B cell (primary cell): ENCODE data around the gene DNAH3. TPM values are rescaled to one million over a fixed set of nuclear protein-coding genes. Genes with fewer than 3 reads are reported as not detected.

Experiments
- ATAC-seq: fragments of 200-7000 bp; cut with Tn5 transposase; one replicate; pipeline ENCODE4 v1.10.0; 2021; ENCODE audit warnings: low read depth, mild to moderate bottlenecking, moderate number of reproducible peaks, moderate library complexity
- CTCF ChIA-PET: fragments of 350-600 bp; sonication (Branson Sonifier 250); formaldehyde crosslinking; loops from one replicate; lab custom pipeline; 2021; ENCODE audit warnings: antibody characterized with exemption, inconsistent platforms; lab: Charles Lee
- POLR2A ChIA-PET: fragments of 350-600 bp; sonication (Branson Sonifier 250); formaldehyde crosslinking; loops from one replicate; lab custom pipeline; 2021; ENCODE audit warnings: antibody characterized with exemption; lab: Charles Lee
- DNase-seq: peaks from one replicate; pipeline ENCODE4 v3.0.0; 2013
- H2AFZ ChIP-seq: 2 replicates; pipeline ENCODE4 v1.6.1; 2012; ENCODE audit warnings: mild to moderate bottlenecking, low read depth, low read length; ENCODE audit not compliant: insufficient read depth, poor library complexity, severe bottlenecking
- H3K27ac ChIP-seq, 2 donors: 1 replicate in 1 of 2; 2 replicates in 1 of 2; pipeline ENCODE4 v1.5.1; 2012 to 2013; ENCODE audit warnings: low read length in 2 of 2, mild to moderate bottlenecking in 2 of 2, moderate library complexity in 1 of 2
- H3K27me3 ChIP-seq, 4 experiments: fragments of 200-600 bp in 1 of 4; sonication (generic) in 1 of 4; replicated peaks in 1 of 4; 1 replicate in 2 of 4; 2 replicates in 2 of 4; pipeline versions ENCODE4 v1.6.1 to v1.7.0; 2013 to 2016; ENCODE audit warnings: low read length in 3 of 4, mild to moderate bottlenecking in 2 of 4, mixed read lengths in 1 of 4, moderate library complexity in 1 of 4; ENCODE audit not compliant: insufficient read depth in 4 of 4, control insufficient read depth in 3 of 4; ENCODE audit errors: control extremely low read depth in 1 of 4
- H3K36me3 ChIP-seq, 2 experiments: replicated peaks in 1 of 2; 1 replicate in 1 of 2; 2 replicates in 1 of 2; pipeline versions ENCODE4 v1.6.1 to v1.7.1; 2013; ENCODE audit warnings: low read length in 1 of 2; ENCODE audit not compliant: insufficient read depth in 2 of 2, control insufficient read depth in 1 of 2; ENCODE audit errors: control extremely low read depth in 1 of 2, extremely low read depth in 1 of 2
- H3K4me1 ChIP-seq, 2 donors: fragments of 200-600 bp in 1 of 2; sonication (generic) in 1 of 2; 1 replicate in 1 of 2; 2 replicates in 1 of 2; pipeline versions ENCODE4 v1.5.1 to v1.6.1; 2013 to 2017; ENCODE audit warnings: low read length in 2 of 2; ENCODE audit not compliant: control insufficient read depth in 2 of 2, insufficient read depth in 2 of 2
- H3K4me2 ChIP-seq: replicated peaks from 2 replicates; pipeline ENCODE3; 2012; ENCODE audit warnings: mild to moderate bottlenecking, low read depth, low read length; ENCODE audit not compliant: poor library complexity, severe bottlenecking
- H3K4me3 ChIP-seq, 5 experiments: fragments of 200-600 bp in 1 of 5; sonication (generic) in 1 of 5; 1 replicate in 3 of 5; 2 replicates in 2 of 5; pipeline versions ENCODE4 v1.5.1 to v1.7.0; 2011 to 2016; ENCODE audit warnings: low read length in 4 of 5, mild to moderate bottlenecking in 4 of 5, low read depth in 2 of 5, control low read depth in 1 of 5, moderate library complexity in 1 of 5; ENCODE audit not compliant: insufficient read depth in 1 of 5; ENCODE audit errors: control extremely low read depth in 1 of 5, extremely low read depth in 1 of 5
- H3K79me2 ChIP-seq: fragments of 200-600 bp; sonication (generic); one replicate; pipeline ENCODE4 v1.6.0; 2016; ENCODE audit warnings: low read length; ENCODE audit not compliant: control insufficient read depth, insufficient read depth
- H3K9ac ChIP-seq: fragments of 200-600 bp; sonication (generic); 2 replicates; pipeline ENCODE4 v1.6.1; 2017; ENCODE audit warnings: mild to moderate bottlenecking, low read length, moderate library complexity
- H3K9me3 ChIP-seq, 3 donors: one replicate each; pipeline versions ENCODE4 v1.6.1 to v1.7.1; 2013; ENCODE audit warnings: low read length in 2 of 3; ENCODE audit not compliant: control insufficient read depth in 2 of 3, insufficient read depth in 1 of 3; ENCODE audit errors: control extremely low read depth in 1 of 3
- H4K20me1 ChIP-seq: 2 replicates; pipeline ENCODE4 v1.6.0; 2012; ENCODE audit warnings: mild to moderate bottlenecking, low read length; ENCODE audit not compliant: insufficient read depth, control insufficient read depth, poor library complexity, severe bottlenecking
- H3K27ac Mint-ChIP-seq: one replicate; pipeline ENCODE4 v1.8.0; 2021; ENCODE audit warnings: mixed read lengths
- H3K27me3 Mint-ChIP-seq: one replicate; pipeline ENCODE4 v1.8.0; 2021; ENCODE audit warnings: mixed read lengths
- H3K4me1 Mint-ChIP-seq: one replicate; pipeline ENCODE4 v1.8.0; 2021; ENCODE audit warnings: mixed read lengths
- H3K4me3 Mint-ChIP-seq: one replicate; pipeline ENCODE4 v1.8.0; 2021; ENCODE audit warnings: mixed read lengths
- H3K9me3 Mint-ChIP-seq: one replicate; pipeline ENCODE4 v1.8.0; 2022; ENCODE audit warnings: mixed read lengths; ENCODE audit not compliant: insufficient read depth
- EZH2 ChIP-seq: IDR thresholded peaks from 2 replicates; pipeline ENCODE4 v1.6.1; 2012; ENCODE audit warnings: borderline replicate concordance, low read depth, mild to moderate bottlenecking, moderate library complexity, low read length; ENCODE audit not compliant: insufficient read depth, poor library complexity, severe bottlenecking
- WGBS: methylation state at CpG from one replicate; pipeline ENCODE4 v1.1.5; 2013; ENCODE audit warnings: missing lambda C conversion rate; ENCODE audit not compliant: insufficient coverage; 5-methylcytosine and 5-hydroxymethylcytosine counted together
- intact Hi-C: fragments of 100-400 bp; cut with micrococcal nuclease; formaldehyde crosslinking; loops from one replicate; pipeline ENCODE4 v1.10.0; 2022
- polyA plus RNA-seq: library from polyadenylated mRNA; depleted of rRNA; stranded (reverse); fragments of >200 nt; gene quantifications from 2 replicates; pipeline ENCODE4 v1.2.3, GENCODE V29; 2012
- total RNA-seq, 2 donors: library from RNA; stranded (reverse); fragments of 120-200 nt in 1 of 2; gene quantifications; 1 replicate in 1 of 2; 2 replicates in 1 of 2; pipeline versions ENCODE4 v1.2.3 to v1.2.4, GENCODE V29; 2013 to 2022
- TF ChIP-seq, protein P1 (sequence below): fragments of 200-600 bp; IDR thresholded peaks from one replicate; pipeline ENCODE4 v1.8.0; 2022; ENCODE audit warnings: antibody characterized with exemption, mild to moderate bottlenecking

DNAH3 gene
- total and polyA plus RNA-seq, 2 donors (not counting 1 experiment from before 2014, with no cell fraction given): not detected

DNA sequence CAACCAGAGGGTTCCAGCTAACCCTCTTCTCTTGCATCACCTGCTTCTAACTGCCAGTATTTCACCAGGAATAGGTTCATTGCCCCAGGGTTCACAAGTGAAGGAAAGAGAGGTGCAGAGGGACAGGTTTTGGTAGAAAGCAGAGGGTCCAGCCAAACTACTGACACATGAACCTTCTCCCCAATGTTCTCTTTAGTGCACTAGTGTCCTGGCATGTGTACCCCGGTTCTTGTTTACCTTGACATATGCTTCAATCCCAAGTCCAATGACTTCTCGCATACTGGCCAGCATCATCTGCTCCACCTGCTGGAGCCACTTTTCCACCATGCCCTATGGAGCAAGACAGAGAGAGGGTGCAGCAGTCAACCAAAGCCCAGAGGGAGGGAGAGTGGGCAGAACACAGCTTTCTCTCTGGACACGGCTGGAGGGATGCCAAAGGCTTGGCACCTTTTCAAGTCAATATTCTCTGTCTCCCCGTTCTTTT is 90.6 kb downstream of the DNAH3 start:
- H3K4me1 Mint-ChIP-seq: no peaks in the 10 kb centered on the region
- Histone ChIP-seq H3K9me3 (peaks cover 0 to 3% (median 0%) of the 10 kb centered on the region in 3 donors), H3K79me2 (no peaks in the 10 kb centered on the region), H3K9ac (no peak overlapping the region), H3K27me3 (peaks cover 0 to 7% (median 0%) of the 10 kb centered on the region in 4 experiments), H3K4me3 (no peak overlapping the region), H3K4me1 (no peaks in the 10 kb centered on the region), H3K4me2 (no peak overlapping the region), H2AFZ (no peak overlapping the region), H3K27ac (no peak overlapping the region), H3K36me3 (no peaks in the 10 kb centered on the region), H4K20me1 (no peaks in the 10 kb centered on the region)
- ChIA-PET POLR2A (no interaction called here), CTCF (no interaction called here)
- intact Hi-C loops: no loop called here
- H3K4me3 Mint-ChIP-seq: no peak overlapping the region
- 94% methylated on average over 2 of the region's 4 CpGs for WGBS
- TF ChIP-seq EZH2: no peak
- TF ChIP-seq, protein P1, sequence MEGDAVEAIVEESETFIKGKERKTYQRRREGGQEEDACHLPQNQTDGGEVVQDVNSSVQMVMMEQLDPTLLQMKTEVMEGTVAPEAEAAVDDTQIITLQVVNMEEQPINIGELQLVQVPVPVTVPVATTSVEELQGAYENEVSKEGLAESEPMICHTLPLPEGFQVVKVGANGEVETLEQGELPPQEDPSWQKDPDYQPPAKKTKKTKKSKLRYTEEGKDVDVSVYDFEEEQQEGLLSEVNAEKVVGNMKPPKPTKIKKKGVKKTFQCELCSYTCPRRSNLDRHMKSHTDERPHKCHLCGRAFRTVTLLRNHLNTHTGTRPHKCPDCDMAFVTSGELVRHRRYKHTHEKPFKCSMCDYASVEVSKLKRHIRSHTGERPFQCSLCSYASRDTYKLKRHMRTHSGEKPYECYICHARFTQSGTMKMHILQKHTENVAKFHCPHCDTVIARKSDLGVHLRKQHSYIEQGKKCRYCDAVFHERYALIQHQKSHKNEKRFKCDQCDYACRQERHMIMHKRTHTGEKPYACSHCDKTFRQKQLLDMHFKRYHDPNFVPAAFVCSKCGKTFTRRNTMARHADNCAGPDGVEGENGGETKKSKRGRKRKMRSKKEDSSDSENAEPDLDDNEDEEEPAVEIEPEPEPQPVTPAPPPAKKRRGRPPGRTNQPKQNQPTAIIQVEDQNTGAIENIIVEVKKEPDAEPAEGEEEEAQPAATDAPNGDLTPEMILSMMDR: no peak
- ATAC-seq: no peak
- no peak overlapping the region for H3K27ac Mint-ChIP-seq
- no peaks in the 10 kb centered on the region for H3K9me3 Mint-ChIP-seq
- DNase-seq: no peak
- peaks cover 17% of the 10 kb centered on the region for H3K27me3 Mint-ChIP-seq

DNA sequence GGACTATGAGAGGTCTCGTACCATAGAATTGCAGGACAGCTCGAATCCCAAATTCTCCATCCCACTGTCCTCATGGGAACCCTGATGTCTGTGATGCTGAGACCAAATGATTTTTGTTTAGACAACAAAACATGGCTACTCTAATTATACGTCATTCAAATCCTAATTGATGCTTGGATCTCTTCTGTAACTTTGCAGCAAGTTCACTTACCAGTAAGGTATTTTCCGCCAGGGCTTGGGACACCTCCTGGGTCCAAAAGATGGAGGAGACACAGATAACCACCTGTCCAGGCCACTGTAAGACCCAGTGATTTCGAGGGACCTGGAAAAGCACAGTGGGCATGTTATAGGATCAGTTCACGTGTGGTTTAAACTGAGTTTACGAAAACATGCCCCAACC is 92.8 kb downstream of the DNAH3 start:
- Histone ChIP-seq H3K9me3 (no peaks in the 10 kb centered on the region), H3K4me2 (no peak overlapping the region), H3K9ac (no peak overlapping the region), H3K4me1 (no peaks in the 10 kb centered on the region), H3K4me3 (no peak overlapping the region), H2AFZ (no peak overlapping the region), H3K27me3 (peaks cover 0 to 11% (median 2%) of the 10 kb centered on the region in 4 experiments), H3K79me2 (no peaks in the 10 kb centered on the region), H4K20me1 (no peaks in the 10 kb centered on the region), H3K27ac (no peak overlapping the region), H3K36me3 (no peaks in the 10 kb centered on the region)
- H3K27me3 Mint-ChIP-seq: peaks cover 33% of the 10 kb centered on the region
- H3K9me3 Mint-ChIP-seq: no peaks in the 10 kb centered on the region
- intact Hi-C loops: no loop called here
- TF ChIP-seq, protein P1: no peak
- TF ChIP-seq EZH2: no peak
- ChIA-PET POLR2A (no interaction called here), CTCF (no interaction called here)
- no peak overlapping the region for H3K27ac Mint-ChIP-seq
- 75% methylated on average over 2 of the region's 7 CpGs for WGBS
- ATAC-seq: no peak
- no peaks in the 10 kb centered on the region for H3K4me1 Mint-ChIP-seq
- no peak overlapping the region for H3K4me3 Mint-ChIP-seq
- no peak for DNase-seq
